Measurements from ENCODE around the gene CHIC2.
"Not testable (repeated sequence)": the region's sequence is repeated elsewhere in the genome, so short reads cannot be mapped to it uniquely, and the experiment has no call there.

- TF ChIP-seq CTCF (tag by site-specific recombination; IDR thresholded peaks at IDR 0.05); TCF7L2 (IDR thresholded peaks at IDR 0.05; ENCODE audit: borderline replicate concordance, low read depth, low read length); ZNF311 (tag by site-specific recombination; IDR thresholded peaks at IDR 0.05; ENCODE audit: borderline replicate concordance); MEIS1 (CRISPR knock-in tag; IDR thresholded peaks at IDR 0.05; ENCODE audit: borderline replicate concordance); ZNF416 (tag by site-specific recombination; IDR thresholded peaks at IDR 0.05); REST (tag by site-specific recombination; IDR thresholded peaks at IDR 0.05); ZNF707 (tag by site-specific recombination; IDR thresholded peaks at IDR 0.05); ZNF184 (tag by site-specific recombination; IDR thresholded peaks at IDR 0.05); ZNF768 (tag by site-specific recombination; IDR thresholded peaks at IDR 0.05); ZNF155 (tag by site-specific recombination; IDR thresholded peaks at IDR 0.05); ELK4 (IDR thresholded peaks at IDR 0.05; ENCODE audit: borderline replicate concordance, low read depth, low read length); GLIS1 (tag by site-specific recombination; IDR thresholded peaks at IDR 0.05); GLI4 (tag by site-specific recombination; IDR thresholded peaks at IDR 0.05): not testable (repeated sequence)
These were observed 11.1 kb downstream of the CHIC2 start for GRCh38 chr4:54053322-54053721.
